Liver (tissue), 9 donors: Measurements from ENCODE around the gene ADAT2. TPM values are rescaled to one million over a fixed set of nuclear protein-coding genes. Genes with fewer than 3 reads are reported as not detected.

ENCODE experiments used
- DNase-seq: peaks from one replicate; pipeline ENCODE4 v3.0.0-alpha.2; 2017; ENCODE audit warnings: low spot score
- H3K27ac ChIP-seq, 2 donors: one replicate each; pipeline ENCODE4 v1.7.0; 2013; ENCODE audit warnings: inconsistent platforms in 2 of 2, low read length in 2 of 2, control low read depth in 1 of 2, low read depth in 1 of 2, mild to moderate bottlenecking in 1 of 2
- H3K27me3 ChIP-seq, 4 donors: one replicate each; pipeline versions ENCODE4 v1.6.1 to v1.7.0; 2013; ENCODE audit warnings: low read length in 3 of 4, inconsistent platforms in 1 of 4, mild to moderate bottlenecking in 1 of 4, moderate library complexity in 1 of 4; ENCODE audit not compliant: control insufficient read depth in 4 of 4, insufficient read depth in 4 of 4
- H3K36me3 ChIP-seq, 4 donors: one replicate each; pipeline versions ENCODE4 v1.6.1 to v1.7.0; 2013; ENCODE audit warnings: low read length in 3 of 4, mild to moderate bottlenecking in 3 of 4, low read depth in 1 of 4, moderate library complexity in 1 of 4; ENCODE audit not compliant: control insufficient read depth in 4 of 4, insufficient read depth in 3 of 4
- H3K4me1 ChIP-seq, 4 donors: one replicate each; pipeline versions ENCODE4 v1.6.1 to v1.7.0; 2013; ENCODE audit warnings: low read length in 3 of 4, mild to moderate bottlenecking in 3 of 4, moderate library complexity in 1 of 4; ENCODE audit not compliant: control insufficient read depth in 4 of 4, insufficient read depth in 4 of 4
- H3K4me3 ChIP-seq, 3 donors: one replicate each; pipeline versions ENCODE4 v1.6.1 to v1.7.0; 2013; ENCODE audit warnings: low read length in 3 of 3, control low read depth in 1 of 3, low read depth in 1 of 3, mild to moderate bottlenecking in 1 of 3
- H3K9ac ChIP-seq, 2 donors: one replicate each; pipeline ENCODE4 v1.7.0; 2013; ENCODE audit warnings: low read length in 2 of 2, mild to moderate bottlenecking in 2 of 2, moderate library complexity in 2 of 2, control low read depth in 1 of 2, low read depth in 1 of 2
- H3K9me3 ChIP-seq, 4 donors: one replicate each; pipeline versions ENCODE4 v1.6.1 to v1.7.0; 2013; ENCODE audit warnings: low read length in 3 of 4; ENCODE audit not compliant: control insufficient read depth in 4 of 4
- EGR1 ChIP-seq, 2 donors: IDR thresholded peaks; 2 replicates each; pipeline ENCODE4 v1.6.1; 2016 to 2018; ENCODE audit warnings: antibody characterized with exemption in 2 of 2, low read depth in 2 of 2
- FOXA1 ChIP-seq: IDR thresholded peaks from 2 replicates; pipeline ENCODE4 v1.6.1; 2016; ENCODE audit warnings: antibody characterized with exemption
- FOXA2 ChIP-seq: IDR thresholded peaks from 2 replicates; pipeline ENCODE4 v1.6.1; 2016; ENCODE audit warnings: antibody characterized with exemption
- GABPA ChIP-seq, 2 donors: IDR thresholded peaks in 1 of 2; conservative IDR thresholded peaks in 1 of 2; 2 replicates each; pipeline ENCODE4 v1.6.1; 2016; ENCODE audit warnings: antibody characterized with exemption in 2 of 2, mild to moderate bottlenecking in 1 of 2, moderate library complexity in 1 of 2
- HNF4A ChIP-seq, 2 donors: conservative IDR thresholded peaks; 2 replicates each; pipeline ENCODE4 v1.6.1; 2016; ENCODE audit warnings: antibody characterized with exemption in 2 of 2, mild to moderate bottlenecking in 2 of 2
- HNF4G ChIP-seq: IDR thresholded peaks from 2 replicates; pipeline ENCODE4 v1.6.1; 2016; ENCODE audit warnings: antibody characterized with exemption
- JUND ChIP-seq, 2 donors: IDR thresholded peaks; 2 replicates each; pipeline ENCODE4 v1.6.1; 2016; ENCODE audit warnings: antibody characterized with exemption in 2 of 2
- NR2F2 ChIP-seq: IDR thresholded peaks from 2 replicates; pipeline ENCODE4 v1.6.1; 2016; ENCODE audit warnings: antibody characterized with exemption
- RAD21 ChIP-seq, 2 donors: IDR thresholded peaks; 2 replicates each; pipeline ENCODE4 v1.6.1; 2016; ENCODE audit warnings: antibody characterized with exemption in 2 of 2, mild to moderate bottlenecking in 2 of 2
- RXRA ChIP-seq, 2 donors: IDR thresholded peaks; 2 replicates each; pipeline ENCODE4 v1.6.1; 2017 to 2018; ENCODE audit warnings: antibody characterized with exemption in 2 of 2, mild to moderate bottlenecking in 1 of 2
- SP1 ChIP-seq: IDR thresholded peaks from 2 replicates; pipeline ENCODE4 v1.6.1; 2018; ENCODE audit warnings: antibody characterized with exemption, mild to moderate bottlenecking
- TAF1 ChIP-seq: conservative IDR thresholded peaks from 2 replicates; pipeline ENCODE4 v1.6.1; 2016; ENCODE audit warnings: antibody characterized with exemption, mild to moderate bottlenecking
- YY1 ChIP-seq: IDR thresholded peaks from 2 replicates; pipeline ENCODE4 v1.6.1; 2016; ENCODE audit warnings: antibody characterized with exemption, mild to moderate bottlenecking
- ZBTB33 ChIP-seq: IDR thresholded peaks from 2 replicates; pipeline ENCODE4 v1.6.1; 2016; ENCODE audit warnings: antibody characterized with exemption
- WGBS: extraction: QIAGEN DNeasy Blood & Tissue Kit; methylation state at CpG from one replicate; pipeline ENCODE4 v1.1.7; 2013; 5-methylcytosine and 5-hydroxymethylcytosine counted together
- polyA plus RNA-seq, 2 donors: library from polyadenylated mRNA; stranded (reverse) in 1 of 2; unstranded in 1 of 2; fragments of 200-250 nt in 1 of 2; fragments of >200 nt in 1 of 2; fragmentation: Nextera tagmentation in 1 of 2; extraction: Ambion mirVana in 1 of 2; gene quantifications; one replicate each; pipeline versions ENCODE4 v1.2.1 to v1.2.3, GENCODE V29; 2013 to 2015
- total RNA-seq, 2 donors: library from RNA; depleted of rRNA; stranded (reverse); fragments of >200 nt; gene quantifications; one replicate each; pipeline ENCODE4 v1.2.3, GENCODE V29; 2014
- TF ChIP-seq, protein P1 (sequence below): IDR thresholded peaks from 2 replicates; pipeline ENCODE4 v1.6.1; 2016; ENCODE audit warnings: antibody characterized with exemption, mild to moderate bottlenecking
- TF ChIP-seq, protein P2 (sequence below): IDR thresholded peaks from 2 replicates; pipeline ENCODE4 v1.6.1; 2016; ENCODE audit warnings: antibody characterized with exemption
- TF ChIP-seq, protein P3 (sequence below): IDR thresholded peaks from 2 replicates; pipeline ENCODE4 v1.6.1; 2016; ENCODE audit warnings: antibody characterized with exemption
- TF ChIP-seq, protein P4 (sequence below): fragments of 150-350 bp; IDR thresholded peaks from 2 replicates; pipeline ENCODE4 v1.5.1; 2017; ENCODE audit warnings: improper control_type of control experiment, low read depth, low read length; ENCODE audit not compliant: missing input control
- donor health status: healthy.
- donor health status: healthy.
- donor health status: healthy.
- donor health status: healthy.
- donor health status: healthy.

The ADAT2 gene
- total and polyA plus RNA-seq, 4 donors, result 1.4 to 3.7 (median 2.5) TPM

DNA sequence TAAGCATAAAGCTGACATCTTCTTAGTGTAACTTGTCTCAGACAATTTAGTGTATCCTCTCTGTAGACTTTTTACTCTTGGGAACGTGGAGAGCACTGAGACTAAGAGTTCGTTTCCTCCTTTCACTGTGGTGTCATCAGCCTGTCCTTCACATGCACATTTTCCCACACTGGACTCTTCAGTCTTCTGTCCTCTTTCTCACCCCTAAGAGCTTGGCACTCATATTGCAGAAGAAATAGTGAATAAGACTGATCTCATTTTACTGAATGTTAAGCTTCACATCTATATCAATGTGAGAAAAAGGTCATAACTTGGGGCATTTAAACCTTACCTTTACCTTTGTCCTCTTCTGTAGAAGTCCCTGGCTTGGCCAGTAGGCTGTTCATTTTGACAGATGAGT lies 35.5 kb upstream of the ADAT2 start:
- DNase-seq, result no peak
- H3K9ac ChIP-seq, result no peak overlapping the region
- H3K27ac ChIP-seq, result no peak overlapping the region
- no peak overlapping the region for H3K4me3 ChIP-seq
- no peaks in the 10 kb centered on the region for H3K9me3 ChIP-seq
- no peaks in the 10 kb centered on the region for H3K4me1 ChIP-seq
- no peak for TF ChIP-seq HNF4A (conservative IDR thresholded peaks at IDR 0.05)
- TF ChIP-seq, protein P1, sequence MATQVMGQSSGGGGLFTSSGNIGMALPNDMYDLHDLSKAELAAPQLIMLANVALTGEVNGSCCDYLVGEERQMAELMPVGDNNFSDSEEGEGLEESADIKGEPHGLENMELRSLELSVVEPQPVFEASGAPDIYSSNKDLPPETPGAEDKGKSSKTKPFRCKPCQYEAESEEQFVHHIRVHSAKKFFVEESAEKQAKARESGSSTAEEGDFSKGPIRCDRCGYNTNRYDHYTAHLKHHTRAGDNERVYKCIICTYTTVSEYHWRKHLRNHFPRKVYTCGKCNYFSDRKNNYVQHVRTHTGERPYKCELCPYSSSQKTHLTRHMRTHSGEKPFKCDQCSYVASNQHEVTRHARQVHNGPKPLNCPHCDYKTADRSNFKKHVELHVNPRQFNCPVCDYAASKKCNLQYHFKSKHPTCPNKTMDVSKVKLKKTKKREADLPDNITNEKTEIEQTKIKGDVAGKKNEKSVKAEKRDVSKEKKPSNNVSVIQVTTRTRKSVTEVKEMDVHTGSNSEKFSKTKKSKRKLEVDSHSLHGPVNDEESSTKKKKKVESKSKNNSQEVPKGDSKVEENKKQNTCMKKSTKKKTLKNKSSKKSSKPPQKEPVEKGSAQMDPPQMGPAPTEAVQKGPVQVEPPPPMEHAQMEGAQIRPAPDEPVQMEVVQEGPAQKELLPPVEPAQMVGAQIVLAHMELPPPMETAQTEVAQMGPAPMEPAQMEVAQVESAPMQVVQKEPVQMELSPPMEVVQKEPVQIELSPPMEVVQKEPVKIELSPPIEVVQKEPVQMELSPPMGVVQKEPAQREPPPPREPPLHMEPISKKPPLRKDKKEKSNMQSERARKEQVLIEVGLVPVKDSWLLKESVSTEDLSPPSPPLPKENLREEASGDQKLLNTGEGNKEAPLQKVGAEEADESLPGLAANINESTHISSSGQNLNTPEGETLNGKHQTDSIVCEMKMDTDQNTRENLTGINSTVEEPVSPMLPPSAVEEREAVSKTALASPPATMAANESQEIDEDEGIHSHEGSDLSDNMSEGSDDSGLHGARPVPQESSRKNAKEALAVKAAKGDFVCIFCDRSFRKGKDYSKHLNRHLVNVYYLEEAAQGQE, result no peak
- TF ChIP-seq TAF1, result no peak
- TF ChIP-seq, protein P2, sequence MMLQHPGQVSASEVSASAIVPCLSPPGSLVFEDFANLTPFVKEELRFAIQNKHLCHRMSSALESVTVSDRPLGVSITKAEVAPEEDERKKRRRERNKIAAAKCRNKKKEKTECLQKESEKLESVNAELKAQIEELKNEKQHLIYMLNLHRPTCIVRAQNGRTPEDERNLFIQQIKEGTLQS, result no peak
- no peak for TF ChIP-seq FOXA1
- no peak for TF ChIP-seq SP1
- TF ChIP-seq EGR1 (IDR thresholded peaks at IDR 0.05; ENCODE audit: low read depth in 2 of 2), result no peak
- TF ChIP-seq GABPA (IDR thresholded peaks at IDR 0.05 in 1 of 2, conservative IDR thresholded peaks at IDR 0.05 in 1 of 2), result no peak
- no peak for TF ChIP-seq RXRA (IDR thresholded peaks at IDR 0.05)
- TF ChIP-seq, protein P3, sequence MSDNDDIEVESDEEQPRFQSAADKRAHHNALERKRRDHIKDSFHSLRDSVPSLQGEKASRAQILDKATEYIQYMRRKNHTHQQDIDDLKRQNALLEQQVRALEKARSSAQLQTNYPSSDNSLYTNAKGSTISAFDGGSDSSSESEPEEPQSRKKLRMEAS, result no peak
- no peak for TF ChIP-seq RAD21 (IDR thresholded peaks at IDR 0.05)
- no peak for TF ChIP-seq FOXA2
- no peak for TF ChIP-seq NR2F2
- TF ChIP-seq ZBTB33, result no peak
- TF ChIP-seq YY1, result no peak
- no peak for TF ChIP-seq HNF4G
- TF ChIP-seq, protein P4, sequence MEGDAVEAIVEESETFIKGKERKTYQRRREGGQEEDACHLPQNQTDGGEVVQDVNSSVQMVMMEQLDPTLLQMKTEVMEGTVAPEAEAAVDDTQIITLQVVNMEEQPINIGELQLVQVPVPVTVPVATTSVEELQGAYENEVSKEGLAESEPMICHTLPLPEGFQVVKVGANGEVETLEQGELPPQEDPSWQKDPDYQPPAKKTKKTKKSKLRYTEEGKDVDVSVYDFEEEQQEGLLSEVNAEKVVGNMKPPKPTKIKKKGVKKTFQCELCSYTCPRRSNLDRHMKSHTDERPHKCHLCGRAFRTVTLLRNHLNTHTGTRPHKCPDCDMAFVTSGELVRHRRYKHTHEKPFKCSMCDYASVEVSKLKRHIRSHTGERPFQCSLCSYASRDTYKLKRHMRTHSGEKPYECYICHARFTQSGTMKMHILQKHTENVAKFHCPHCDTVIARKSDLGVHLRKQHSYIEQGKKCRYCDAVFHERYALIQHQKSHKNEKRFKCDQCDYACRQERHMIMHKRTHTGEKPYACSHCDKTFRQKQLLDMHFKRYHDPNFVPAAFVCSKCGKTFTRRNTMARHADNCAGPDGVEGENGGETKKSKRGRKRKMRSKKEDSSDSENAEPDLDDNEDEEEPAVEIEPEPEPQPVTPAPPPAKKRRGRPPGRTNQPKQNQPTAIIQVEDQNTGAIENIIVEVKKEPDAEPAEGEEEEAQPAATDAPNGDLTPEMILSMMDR, result no peak
- TF ChIP-seq JUND (IDR thresholded peaks at IDR 0.05), result no peak
- H3K27me3 ChIP-seq, result no peaks in the 10 kb centered on the region
- WGBS, result 93% methylated on average over 2 of the region's 2 CpGs
- peaks cover 0 to 6% (median 2%) of the 10 kb centered on the region in 4 donors for H3K36me3 ChIP-seq
